GM19452 (cell line): Measurements from ENCODE around the gene CPNE4.
"Not testable (repeated sequence)": the region's sequence is repeated elsewhere in the genome, so short reads cannot be mapped to it uniquely, and the experiment has no call there.

Source experiments
- ATAC-seq: cut with Tn5 transposase; IDR thresholded peaks from one replicate; pipeline ENCODE4 v1.9.1; 2021; ENCODE audit not compliant: unreplicated experiment

The CPNE4 gene

DNA sequence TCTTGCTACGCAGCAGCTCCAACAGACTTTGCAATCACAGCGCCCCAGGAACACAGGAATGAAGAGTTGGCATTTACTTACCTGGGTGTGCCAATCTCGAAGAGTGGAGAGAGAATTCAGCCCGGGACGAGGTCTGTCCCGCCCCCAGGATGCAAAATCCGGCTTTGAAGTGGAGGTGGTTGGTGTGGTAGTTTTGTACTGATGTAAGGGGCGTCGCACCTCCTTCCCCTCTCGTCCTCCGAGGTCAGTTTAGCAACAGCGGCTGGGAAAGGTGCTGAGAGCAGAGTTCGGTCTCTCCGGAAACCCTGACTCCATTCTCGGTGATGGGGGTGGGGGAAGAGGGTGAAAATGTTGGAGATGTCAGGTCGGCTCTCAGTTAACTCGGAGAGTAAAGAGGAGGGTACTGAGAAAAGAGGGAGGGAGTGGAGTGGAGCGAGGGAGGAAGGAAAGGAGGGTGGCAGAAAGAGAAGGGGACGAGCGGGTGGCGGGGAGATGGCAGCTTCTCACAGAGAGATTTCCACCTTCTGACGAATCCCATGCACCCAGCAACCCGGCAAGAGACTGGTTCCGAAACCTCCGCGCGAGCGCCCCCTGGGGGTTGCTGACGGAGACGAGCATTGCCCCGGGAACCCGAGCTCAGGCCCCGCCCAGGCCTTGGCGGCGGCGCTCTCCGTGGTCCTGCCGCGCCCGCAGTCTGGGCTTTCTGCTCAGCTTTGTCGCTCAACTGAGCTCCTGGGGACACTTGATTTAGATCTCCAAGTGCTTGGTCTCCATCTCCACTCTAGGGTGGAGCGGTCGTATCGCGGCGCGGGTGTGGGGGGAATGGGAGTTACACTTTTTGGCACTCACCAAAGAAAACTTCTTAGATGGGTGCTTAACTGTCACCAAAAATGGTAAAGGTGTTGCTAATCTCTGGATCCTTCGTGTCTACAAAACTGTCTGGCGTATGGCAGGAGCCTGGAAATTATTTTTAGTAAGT is at the start of gene CPNE4:
Gene CPNE4 (minus strand): TSS at position 529 of the 979 bp plus-strand sequence.
- peak; percentile 76 for ATAC-seq

GRCh38 chr3:132083583-132084279 is 48.9 kb upstream of the CPNE4 start:
- no peak for ATAC-seq

DNA sequence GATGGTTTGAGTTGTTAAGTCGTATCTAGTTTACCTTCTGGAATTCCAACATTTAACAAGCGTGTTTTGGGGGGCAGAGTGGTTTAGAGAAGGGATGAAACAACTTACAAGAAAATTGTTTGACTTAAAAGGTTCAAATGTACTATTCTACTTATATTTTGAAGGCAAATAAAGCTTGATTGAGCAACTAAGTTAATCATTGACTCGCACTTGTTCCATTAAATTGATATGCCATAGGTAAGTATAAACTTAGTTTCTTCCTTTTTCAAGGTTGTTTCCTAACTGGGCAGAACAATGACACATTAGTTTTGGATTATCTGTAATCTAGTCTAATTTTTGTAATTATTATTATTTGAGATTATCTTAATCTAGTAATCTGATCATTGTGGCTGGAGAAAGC is 48.3 kb upstream of the CPNE4 start:
- ATAC-seq: no peak

- no peak for ATAC-seq
Measured at GRCh38 chr3:132079147-132079546, 44.3 kb upstream of the CPNE4 start.

DNA sequence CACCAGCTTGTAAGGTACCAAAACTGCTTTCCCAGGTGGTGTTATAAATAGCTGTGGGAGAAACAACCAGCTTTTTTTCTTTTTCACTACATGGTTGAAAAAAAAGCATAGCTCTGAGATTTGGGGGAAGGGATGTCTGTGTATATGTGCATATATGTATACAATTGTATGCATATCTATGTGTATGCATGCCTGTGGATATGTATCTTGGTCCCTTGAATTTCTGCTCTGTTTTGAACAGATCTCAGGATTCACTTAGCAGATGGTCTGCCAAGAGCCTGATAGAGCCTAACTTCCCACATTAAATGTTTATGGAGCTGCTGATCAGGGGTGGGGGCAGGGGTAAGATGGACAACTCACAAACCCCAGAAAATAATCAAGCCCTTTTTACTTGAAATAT is 39.0 kb upstream of the CPNE4 start:
- no peak for ATAC-seq

- ATAC-seq: no peak
Measured at GRCh38 chr3:132071043-132071442, 36.2 kb upstream of the CPNE4 start.

- ATAC-seq: no peak
Measured at GRCh38 chr3:132064114-132064513, 29.3 kb upstream of the CPNE4 start.

DNA sequence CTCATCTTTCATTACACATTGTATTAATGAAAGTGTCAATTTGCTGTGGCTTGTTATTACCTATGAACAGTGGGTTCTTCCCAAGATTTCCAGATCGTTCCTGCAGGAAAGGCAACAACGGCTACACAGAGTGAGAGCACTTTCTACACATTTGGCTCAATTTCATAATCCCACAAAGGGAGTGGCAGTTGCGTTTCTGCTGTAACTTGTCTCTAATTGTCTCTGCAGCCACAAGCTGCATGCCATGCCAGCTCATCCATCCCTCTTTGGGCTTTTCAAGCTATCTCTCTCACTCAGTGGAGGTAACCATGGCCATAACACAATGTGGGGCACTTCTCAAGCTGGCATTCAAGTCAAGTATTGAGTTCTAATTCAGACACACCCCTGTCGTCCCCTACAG is 27.7 kb upstream of the CPNE4 start:
- ATAC-seq: no peak

DNA sequence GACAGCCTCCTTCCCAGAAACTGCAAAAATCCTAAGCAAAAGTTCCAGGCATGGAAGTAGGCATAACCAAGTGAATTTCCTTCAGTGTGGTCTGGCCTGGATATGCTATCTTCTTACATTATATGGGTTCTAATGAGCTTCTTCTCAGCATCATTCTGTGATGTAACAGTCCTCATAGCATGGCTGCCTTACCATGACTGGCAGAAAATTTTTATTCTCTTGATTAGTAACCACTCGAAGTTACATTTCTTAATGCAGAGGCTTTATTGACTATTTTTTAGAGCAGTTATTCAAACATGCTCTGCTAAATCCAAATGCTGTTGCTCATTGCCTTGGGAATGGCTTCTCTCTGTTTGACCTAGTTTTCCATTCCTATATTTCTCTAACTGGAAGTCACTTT is 21.1 kb upstream of the CPNE4 start:
- no peak for ATAC-seq

GRCh38 chr3:132047209-132047608 is 12.4 kb upstream of the CPNE4 start:
- ATAC-seq: no peak

GRCh38 chr3:132044874-132045273 is 10.1 kb upstream of the CPNE4 start:
- ATAC-seq: not testable (repeated sequence)

DNA sequence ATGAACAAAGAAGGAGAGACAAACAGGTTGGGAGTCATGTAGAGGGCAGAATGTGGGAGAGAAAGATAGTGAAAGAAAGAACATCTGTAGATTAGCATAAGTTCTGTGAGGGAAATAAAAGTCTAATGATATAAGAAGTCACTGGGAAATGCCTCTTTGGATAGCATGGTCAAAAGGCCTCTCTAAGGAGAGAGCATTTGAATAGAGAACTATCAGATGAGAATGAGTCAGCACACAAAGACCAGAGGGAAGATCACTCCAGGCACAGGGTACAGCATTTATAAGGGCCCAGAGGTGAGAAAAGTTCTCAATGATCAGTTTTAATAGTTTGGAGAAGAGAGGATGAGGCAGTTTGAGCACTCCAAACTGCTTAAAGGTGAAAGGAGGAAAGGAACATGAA is 7.9 kb upstream of the CPNE4 start:
- ATAC-seq: no peak

DNA sequence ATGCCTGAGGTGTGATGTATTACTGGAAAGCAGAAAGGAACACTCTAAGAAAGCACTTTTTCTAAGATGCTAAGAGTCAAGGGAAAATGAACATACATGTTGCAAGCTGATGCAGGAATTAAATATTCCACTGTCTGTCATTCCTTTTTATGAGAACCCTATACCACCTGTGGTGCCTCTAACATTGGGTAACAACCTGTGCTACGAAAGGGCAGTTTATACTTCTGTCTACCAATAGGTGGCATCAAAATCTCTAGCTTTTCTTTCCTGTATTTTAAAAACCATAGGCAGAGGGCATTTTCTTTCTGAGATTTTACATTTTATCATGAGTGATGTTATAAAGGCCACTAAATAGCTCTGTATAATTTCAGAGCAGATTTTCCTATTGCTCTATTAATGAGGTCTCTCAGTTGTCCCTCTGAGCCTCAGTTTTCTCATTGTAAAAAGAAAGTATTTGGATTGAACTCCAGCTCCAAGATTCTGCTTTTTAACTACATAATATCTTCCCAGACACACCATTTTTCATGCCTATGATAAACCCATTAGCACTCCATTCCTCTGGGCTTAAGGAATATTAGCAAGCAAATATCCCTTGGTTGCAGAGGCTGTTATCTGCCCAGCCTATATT is 3.5 kb upstream of the CPNE4 start:
- ATAC-seq: no peak

- no peak for ATAC-seq
Measured at GRCh38 chr3:132037581-132037980, 2.8 kb upstream of the CPNE4 start.

DNA sequence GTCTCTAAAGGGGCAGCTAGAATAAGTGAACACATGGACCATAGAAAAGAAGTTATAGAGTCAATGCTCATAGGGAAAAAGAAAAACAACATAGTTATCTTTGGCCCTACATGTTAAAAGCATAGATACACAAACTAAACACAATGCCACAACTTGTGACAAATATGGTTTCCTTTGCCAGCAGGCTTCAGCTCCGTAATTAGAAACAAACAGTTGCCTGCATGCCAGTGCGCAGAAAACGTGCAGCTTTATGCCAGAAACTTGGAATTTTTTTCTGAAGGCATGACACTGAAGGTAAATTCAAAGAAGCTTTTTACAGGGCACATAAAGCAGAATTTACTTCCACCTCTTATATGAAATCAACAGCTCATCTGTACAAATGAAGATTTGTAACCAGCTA is 2.2 kb upstream of the CPNE4 start:
- ATAC-seq: no peak

GRCh38 chr3:132034097-132034485 is 723 bp downstream of the CPNE4 start:
- ATAC-seq: no peak

GRCh38 chr3:132033471-132033870 is 1.3 kb downstream of the CPNE4 start:
- ATAC-seq: no peak

GRCh38 chr3:132032959-132033358 is 1.9 kb downstream of the CPNE4 start:
- no peak for ATAC-seq

- no peak for ATAC-seq
Measured at GRCh38 chr3:132029182-132029902, 5.5 kb downstream of the CPNE4 start.

GRCh38 chr3:132022914-132023313 is 11.9 kb downstream of the CPNE4 start:
- ATAC-seq: no peak

DNA sequence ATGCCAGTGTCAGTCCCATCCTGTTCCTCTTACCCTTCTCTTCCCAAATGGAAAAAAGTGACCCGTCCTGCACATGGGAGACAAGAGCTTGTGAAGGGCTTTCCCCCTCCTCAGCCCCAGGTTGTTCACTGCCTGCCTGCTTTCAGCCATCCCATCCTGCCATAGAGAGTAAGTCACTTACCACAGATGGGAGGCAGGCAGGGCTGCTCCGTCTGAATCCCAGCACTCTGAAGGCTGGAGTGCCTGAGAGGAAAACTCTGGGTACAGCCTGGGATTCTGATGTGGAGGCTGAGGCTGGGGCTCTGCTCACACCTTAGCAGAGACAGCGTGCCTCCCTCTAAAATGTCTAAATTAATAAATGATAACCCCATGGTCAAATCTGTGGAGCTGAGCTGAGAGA is 14.8 kb downstream of the CPNE4 start:
- no peak for ATAC-seq
